Tibial nerve (tissue), 4 donors: ENCODE measurements around the gene CDK5. TPM values are rescaled to one million over a fixed set of nuclear protein-coding genes. Genes with fewer than 3 reads are reported as not detected.

Experiments used
- DNase-seq, 2 donors: peaks; one replicate each; pipeline ENCODE4 v3.0.0-alpha.2; 2019; ENCODE audit warnings: low spot score in 2 of 2
- H3K27ac ChIP-seq, 4 donors: fragments of 200-600 bp; sonication (generic) in 3 of 4; one replicate each; pipeline ENCODE4 v1.5.1; 2017 to 2019; ENCODE audit warnings: mild to moderate bottlenecking in 1 of 4
- H3K27me3 ChIP-seq, 2 donors: fragments of 200-600 bp; sonication (generic) in 1 of 2; one replicate each; pipeline versions ENCODE4 v1.5.1 to v1.6.0; 2017 to 2019
- H3K36me3 ChIP-seq, 3 donors: fragments of 200-600 bp; sonication (generic); one replicate each; pipeline ENCODE4 v1.5.1; 2018 to 2019
- H3K4me1 ChIP-seq, 4 donors: fragments of 200-600 bp; sonication (generic) in 3 of 4; one replicate each; pipeline ENCODE4 v1.5.1; 2017 to 2019
- H3K4me3 ChIP-seq, 4 donors: fragments of 200-600 bp; sonication (generic) in 3 of 4; one replicate each; pipeline ENCODE4 v1.5.1; 2017 to 2019; ENCODE audit warnings: mild to moderate bottlenecking in 1 of 4, moderate library complexity in 1 of 4
- H3K9me3 ChIP-seq, 4 donors: fragments of 200-600 bp; sonication (generic) in 3 of 4; one replicate each; pipeline ENCODE4 v1.5.1; 2017 to 2019
- EP300 ChIP-seq, 2 donors: sonication (generic); formaldehyde crosslinking; IDR thresholded peaks; one replicate each; pipeline ENCODE4 v1.6.1; 2017; ENCODE audit warnings: antibody characterized with exemption in 2 of 2, mild to moderate bottlenecking in 1 of 2
- POLR2A ChIP-seq, 2 donors: fragments of 450-650 bp; IDR thresholded peaks; one replicate each; pipeline ENCODE4 v1.6.1; 2017; ENCODE audit warnings: antibody characterized with exemption in 2 of 2, mild to moderate bottlenecking in 2 of 2, moderate library complexity in 2 of 2
- WGBS, 2 donors: methylation state at CpG; one replicate each; pipeline ENCODE4 v1.1.5; 2018; 5-methylcytosine and 5-hydroxymethylcytosine counted together
- total RNA-seq, 4 donors: library from RNA; depleted of rRNA; stranded (reverse); fragments of >200 nt; gene quantifications; one replicate each; pipeline ENCODE4 v1.1.0, GENCODE V29; 2016
- TF ChIP-seq, protein P1 (sequence below), 5 experiments: fragments of 200-600 bp in 3 of 5; fragments of 450-650 bp in 2 of 5; sonication (generic) in 3 of 5; IDR thresholded peaks; one replicate each; pipeline ENCODE4 v1.5.1; 2016 to 2019; ENCODE audit warnings: antibody characterized with exemption in 5 of 5, mild to moderate bottlenecking in 3 of 5, moderate library complexity in 2 of 5

The CDK5 gene
- total RNA-seq, 4 donors from 2014 or later, result 3.6 to 13.1 (median 7.1) TPM

DNA sequence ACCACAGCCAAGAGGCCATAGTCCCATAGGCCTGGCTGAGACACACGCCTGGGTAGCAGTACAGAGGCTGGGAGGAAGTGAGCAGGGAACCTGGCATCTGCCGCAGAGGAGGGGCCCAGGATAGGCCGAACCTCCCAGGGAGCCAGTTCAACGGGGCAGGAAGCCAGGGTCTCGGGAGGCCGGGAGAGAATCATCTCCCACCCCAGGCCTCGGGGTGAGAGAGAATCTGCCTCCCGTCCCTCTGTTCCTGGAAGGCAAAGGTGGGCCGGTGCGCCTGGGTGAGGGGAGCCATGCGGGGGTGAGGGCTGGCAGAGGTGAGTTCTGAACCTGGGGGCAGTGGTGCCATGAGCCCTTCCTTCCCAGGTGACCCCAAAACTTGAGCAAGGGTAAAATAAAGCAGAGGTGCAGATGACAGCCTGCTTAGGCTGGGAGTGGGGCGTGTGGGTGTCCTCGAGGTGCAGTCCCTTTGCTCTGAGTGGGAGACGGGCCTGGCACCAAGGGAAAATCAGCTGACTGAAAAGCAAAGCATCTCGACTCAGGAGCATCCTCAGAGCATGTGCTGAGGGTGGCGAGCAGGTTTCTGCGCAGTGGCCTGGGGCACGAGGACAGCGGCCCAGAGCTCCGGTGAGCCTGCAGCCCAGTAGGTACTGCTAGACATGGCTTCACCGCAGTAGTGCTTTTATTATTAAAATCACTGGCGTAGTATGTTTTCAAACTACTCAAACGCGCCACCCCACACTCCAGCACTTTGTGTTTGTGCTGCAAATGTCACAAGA, 44.1 kb upstream of the CDK5 start:
- peaks cover 0 to 39% (median 0%) of the 10 kb centered on the region in 4 donors for H3K4me1 ChIP-seq
- H3K9me3 ChIP-seq, result no peaks in the 10 kb centered on the region
- H3K27ac ChIP-seq, result no peak overlapping the region
- peaks cover 0 to 15% (median 0%) of the 10 kb centered on the region in 3 donors for H3K36me3 ChIP-seq
- 76 to 82% methylated on average over 24 of the region's 24 CpGs for WGBS, 2 donors
- no peak for DNase-seq
- H3K4me3 ChIP-seq, result no peak overlapping the region
- no peaks in the 10 kb centered on the region for H3K27me3 ChIP-seq
- TF ChIP-seq EP300 (IDR thresholded peaks at IDR 0.05) (no peak), POLR2A (IDR thresholded peaks at IDR 0.05) (no peak)
- TF ChIP-seq, protein P1, sequence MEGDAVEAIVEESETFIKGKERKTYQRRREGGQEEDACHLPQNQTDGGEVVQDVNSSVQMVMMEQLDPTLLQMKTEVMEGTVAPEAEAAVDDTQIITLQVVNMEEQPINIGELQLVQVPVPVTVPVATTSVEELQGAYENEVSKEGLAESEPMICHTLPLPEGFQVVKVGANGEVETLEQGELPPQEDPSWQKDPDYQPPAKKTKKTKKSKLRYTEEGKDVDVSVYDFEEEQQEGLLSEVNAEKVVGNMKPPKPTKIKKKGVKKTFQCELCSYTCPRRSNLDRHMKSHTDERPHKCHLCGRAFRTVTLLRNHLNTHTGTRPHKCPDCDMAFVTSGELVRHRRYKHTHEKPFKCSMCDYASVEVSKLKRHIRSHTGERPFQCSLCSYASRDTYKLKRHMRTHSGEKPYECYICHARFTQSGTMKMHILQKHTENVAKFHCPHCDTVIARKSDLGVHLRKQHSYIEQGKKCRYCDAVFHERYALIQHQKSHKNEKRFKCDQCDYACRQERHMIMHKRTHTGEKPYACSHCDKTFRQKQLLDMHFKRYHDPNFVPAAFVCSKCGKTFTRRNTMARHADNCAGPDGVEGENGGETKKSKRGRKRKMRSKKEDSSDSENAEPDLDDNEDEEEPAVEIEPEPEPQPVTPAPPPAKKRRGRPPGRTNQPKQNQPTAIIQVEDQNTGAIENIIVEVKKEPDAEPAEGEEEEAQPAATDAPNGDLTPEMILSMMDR (IDR thresholded peaks at IDR 0.05), result no peak

DNA sequence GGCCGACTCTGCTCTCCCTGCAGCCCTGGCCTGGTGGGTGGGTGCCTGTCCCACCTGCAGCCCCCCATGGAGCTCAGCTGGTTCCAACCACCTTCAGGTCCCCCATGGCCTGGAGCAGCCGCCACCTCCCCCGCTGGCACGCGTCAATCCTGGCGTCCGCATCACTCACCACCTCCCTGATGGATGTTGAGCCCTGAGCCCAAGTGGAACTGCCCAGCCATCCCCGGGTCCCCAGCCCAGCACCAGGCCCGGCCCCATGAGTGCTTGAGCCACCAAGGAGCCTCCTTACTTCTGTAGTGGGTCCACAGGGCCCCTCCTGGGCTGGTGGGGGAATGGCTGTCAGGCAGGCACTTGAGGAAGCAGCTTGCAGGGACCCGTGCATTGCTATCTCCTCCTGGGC, 43.2 kb upstream of the CDK5 start:
- 86 to 90% methylated on average over 10 of the region's 10 CpGs for WGBS, 2 donors
- TF ChIP-seq, protein P1 (IDR thresholded peaks at IDR 0.05), result no peak
- TF ChIP-seq POLR2A (IDR thresholded peaks at IDR 0.05) (no peak), EP300 (IDR thresholded peaks at IDR 0.05) (no peak)
- Histone ChIP-seq H3K27me3 (no peaks in the 10 kb centered on the region), H3K9me3 (no peaks in the 10 kb centered on the region), H3K36me3 (peaks cover 0 to 10% (median 0%) of the 10 kb centered on the region in 3 donors), H3K4me3 (no peak overlapping the region), H3K4me1 (peaks cover 0 to 45% (median under 1%) of the 10 kb centered on the region in 4 donors), H3K27ac (no peak overlapping the region)
- no peak for DNase-seq

DNA sequence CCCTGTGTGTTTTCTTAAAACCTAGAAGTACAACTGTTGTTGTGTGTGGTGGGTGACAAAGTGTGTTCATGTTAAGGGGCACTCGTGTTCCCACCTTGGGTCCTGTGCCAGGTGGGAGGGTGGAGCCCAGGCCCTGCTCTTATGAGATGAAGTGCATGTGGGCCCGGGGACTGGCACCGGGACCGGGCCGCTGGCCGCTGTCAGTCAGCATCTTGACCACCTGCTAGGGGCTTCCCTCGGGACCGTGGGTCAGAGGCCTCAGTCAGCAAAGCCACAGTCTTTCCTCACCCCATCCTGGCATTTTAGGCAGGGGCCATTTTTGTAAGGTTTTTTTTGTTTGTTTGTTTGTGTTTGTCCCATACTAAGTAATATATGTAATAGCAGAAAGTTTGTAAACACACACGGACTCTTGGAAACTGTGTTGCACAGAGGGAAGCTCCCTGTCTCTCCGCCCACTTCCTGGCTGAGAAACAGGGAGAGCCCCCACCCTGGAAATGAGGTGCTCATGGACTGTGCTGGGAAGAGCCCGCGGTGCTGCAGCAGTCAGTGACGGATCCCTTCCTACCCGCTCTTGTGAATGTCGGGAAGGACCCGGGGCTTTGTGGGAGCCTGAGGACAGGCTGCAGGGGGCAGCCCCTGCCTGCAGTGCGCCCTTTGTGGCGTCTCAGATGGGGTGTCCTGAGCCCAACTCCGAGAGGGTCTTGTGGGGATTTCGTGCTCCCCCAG, 42.0 kb upstream of the CDK5 start:
- Histone ChIP-seq H3K27me3 (no peaks in the 10 kb centered on the region), H3K9me3 (no peaks in the 10 kb centered on the region), H3K27ac (peak overlapping the region in 2 of 4 donors; percentile 36 to 65), H3K36me3 (peaks cover 0 to 10% (median 0%) of the 10 kb centered on the region in 3 donors), H3K4me1 (peaks cover 0 to 45% (median 2%) of the 10 kb centered on the region in 4 donors), H3K4me3 (no peak overlapping the region)
- no peak for DNase-seq
- TF ChIP-seq, protein P1 (IDR thresholded peaks at IDR 0.05), result no peak
- TF ChIP-seq POLR2A (IDR thresholded peaks at IDR 0.05) (no peak), EP300 (IDR thresholded peaks at IDR 0.05) (no peak)
- WGBS, 2 donors, result 54 to 61% methylated on average over 19 to 20 of the region's 20 CpGs

DNA sequence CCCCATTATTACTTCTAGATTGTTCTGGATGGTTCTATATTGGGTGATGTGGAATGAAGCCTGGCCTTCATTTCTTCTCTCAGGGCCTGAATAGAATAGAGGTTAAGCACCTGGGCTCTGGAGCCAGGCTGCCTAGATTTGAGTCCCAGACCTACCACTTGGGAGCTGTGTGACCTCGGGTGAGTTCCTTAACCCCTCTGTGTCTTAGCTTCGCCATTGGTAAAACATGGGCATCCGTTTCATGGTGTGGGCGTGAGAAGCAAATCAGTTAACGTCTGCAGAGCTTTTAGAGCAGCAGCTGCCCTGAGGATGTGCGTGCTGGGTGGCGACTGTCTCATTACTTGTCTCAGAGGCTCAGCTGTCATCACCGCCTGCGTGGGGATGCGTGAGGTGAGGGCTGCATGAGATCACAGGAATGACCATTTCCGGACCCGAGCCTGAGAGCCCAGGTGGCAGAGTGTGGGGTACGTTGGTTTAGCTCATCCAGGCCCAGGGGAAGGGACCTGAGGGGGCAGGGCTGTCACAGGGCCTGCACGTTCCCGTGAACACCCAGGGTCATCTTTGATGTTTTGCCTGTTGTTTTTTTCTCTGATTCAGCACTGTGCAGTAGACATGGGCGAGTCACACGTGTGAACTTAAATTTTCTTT, 38.3 kb upstream of the CDK5 start:
- Histone ChIP-seq H3K4me3 (no peak overlapping the region), H3K4me1 (peaks cover 0 to 58% (median 3%) of the 10 kb centered on the region in 4 donors), H3K27ac (peak overlapping the region in 1 of 4 donors; percentile 28), H3K36me3 (peaks cover 0 to 6% (median 0%) of the 10 kb centered on the region in 3 donors), H3K27me3 (no peaks in the 10 kb centered on the region), H3K9me3 (no peaks in the 10 kb centered on the region)
- DNase-seq, result no peak
- no peak for TF ChIP-seq EP300 (IDR thresholded peaks at IDR 0.05)
- TF ChIP-seq POLR2A (IDR thresholded peaks at IDR 0.05), result no peak
- TF ChIP-seq, protein P1 (IDR thresholded peaks at IDR 0.05), result no peak
- 76 to 79% methylated on average over 17 of the region's 17 CpGs for WGBS, 2 donors
